HEK293 (cell line): ENCODE data around the gene ST6GAL1.

ENCODE experiments used
- CTCF ChIA-PET: fragments of 350-600 bp; formaldehyde crosslinking; extraction: SDS; loops from one replicate; lab custom pipeline; 2021; ENCODE audit warnings: antibody characterized with exemption; lab: Yijun Ruan, JAX
- POLR2A ChIA-PET: fragments of 300-600 bp; formaldehyde crosslinking; extraction: SDS; loops from one replicate; lab custom pipeline; 2020; ENCODE audit warnings: antibody characterized with exemption, inconsistent platforms; lab: Yijun Ruan, JAX
- H3K27ac ChIP-seq: fragments of 200-500 bp; sonication (Bioruptor generic); 2 replicates; pipeline ENCODE4 v1.5.1; 2014; ENCODE audit warnings: low read depth, low read length, control low read depth, inconsistent platforms; ENCODE audit errors: extremely low read depth
- H3K36me3 ChIP-seq, 2 experiments: fragments of 200-500 bp in 1 of 2; sonication (Bioruptor generic) in 1 of 2; 1 replicate in 1 of 2; 2 replicates in 1 of 2; pipeline ENCODE4 v1.5.1; 2014 to 2017; ENCODE audit warnings: inconsistent platforms in 2 of 2, low read length in 2 of 2; ENCODE audit not compliant: control insufficient read depth in 2 of 2, insufficient read depth in 1 of 2
- H3K4me1 ChIP-seq: fragments of 200-500 bp; sonication (Bioruptor generic); 2 replicates; pipeline ENCODE4 v1.5.1; 2014; ENCODE audit warnings: mild to moderate bottlenecking, low read length, inconsistent platforms; ENCODE audit not compliant: control insufficient read depth, insufficient read depth
- H3K4me3 ChIP-seq: 2 replicates; pipeline ENCODE4 v1.5.1; 2011; ENCODE audit warnings: low read depth, mild to moderate bottlenecking, control low read depth, low read length, moderate library complexity
- H3K9me3 ChIP-seq: fragments of 200-500 bp; sonication (Bioruptor generic); 2 replicates; pipeline ENCODE4 v1.5.1; 2014; ENCODE audit warnings: low read depth, low read length, inconsistent platforms; ENCODE audit not compliant: control insufficient read depth, insufficient read depth
- OVOL3 ChIP-seq: fragments of 450-650 bp; formaldehyde crosslinking; IDR thresholded peaks from 2 replicates; pipeline ENCODE4 v1.5.1; 2016; ENCODE audit warnings: missing biosample characterization, missing genetic modification characterization
- TCF7L2 ChIP-seq: IDR thresholded peaks from 2 replicates; pipeline ENCODE4 v1.6.1; 2011; ENCODE audit warnings: low read depth, mild to moderate bottlenecking, inconsistent platforms, low read length, moderate library complexity, borderline replicate concordance
- ZBTB17 ChIP-seq: fragments of 450-650 bp; formaldehyde crosslinking; IDR thresholded peaks from 2 replicates; pipeline ENCODE4 v1.5.1; 2016; ENCODE audit warnings: missing biosample characterization, missing genetic modification characterization
- ZFP37 ChIP-seq: fragments of 450-650 bp; formaldehyde crosslinking; IDR thresholded peaks from 2 replicates; pipeline ENCODE4 v1.5.1; 2016; ENCODE audit warnings: missing biosample characterization, missing genetic modification characterization
- ZNF121 ChIP-seq: fragments of 450-650 bp; formaldehyde crosslinking; IDR thresholded peaks from 2 replicates; pipeline ENCODE4 v1.5.1; 2016; ENCODE audit warnings: missing biosample characterization, missing genetic modification characterization
- ZNF155 ChIP-seq: fragments of 450-650 bp; formaldehyde crosslinking; IDR thresholded peaks from 2 replicates; pipeline ENCODE4 v1.5.1; 2016; ENCODE audit warnings: missing biosample characterization, missing genetic modification characterization
- ZNF239 ChIP-seq: fragments of 450-650 bp; formaldehyde crosslinking; IDR thresholded peaks from 2 replicates; pipeline ENCODE4 v1.5.1; 2016; ENCODE audit warnings: missing biosample characterization, missing genetic modification characterization
- ZNF354C ChIP-seq: fragments of 450-650 bp; formaldehyde crosslinking; IDR thresholded peaks from 2 replicates; pipeline ENCODE4 v1.5.1; 2016; ENCODE audit warnings: missing biosample characterization, missing genetic modification characterization, low read depth, borderline replicate concordance
- ZNF404 ChIP-seq: fragments of 450-650 bp; formaldehyde crosslinking; IDR thresholded peaks from 2 replicates; pipeline ENCODE4 v1.5.1; 2017; ENCODE audit warnings: missing biosample characterization, missing genetic modification characterization
- ZNF426 ChIP-seq: fragments of 450-650 bp; formaldehyde crosslinking; IDR thresholded peaks from 2 replicates; pipeline ENCODE4 v1.5.1; 2017; ENCODE audit warnings: missing biosample characterization, missing genetic modification characterization, mild to moderate bottlenecking, inconsistent platforms, moderate library complexity
- ZNF555 ChIP-seq: fragments of 450-650 bp; formaldehyde crosslinking; conservative IDR thresholded peaks from 2 replicates; pipeline ENCODE4 v1.5.1; 2017; ENCODE audit warnings: missing biosample characterization, mild to moderate bottlenecking, missing genetic modification characterization, inconsistent platforms
- ZNF558 ChIP-seq: fragments of 450-650 bp; formaldehyde crosslinking; IDR thresholded peaks from 2 replicates; pipeline ENCODE4 v1.5.1; 2016; ENCODE audit warnings: missing biosample characterization, missing genetic modification characterization
- ZNF585B ChIP-seq: fragments of 450-650 bp; formaldehyde crosslinking; IDR thresholded peaks from 2 replicates; pipeline ENCODE4 v1.5.1; 2016; ENCODE audit warnings: missing biosample characterization, missing genetic modification characterization
- ZNF629 ChIP-seq: fragments of 450-650 bp; formaldehyde crosslinking; IDR thresholded peaks from 2 replicates; pipeline ENCODE4 v1.5.1; 2017; ENCODE audit warnings: missing biosample characterization, missing genetic modification characterization
- ZNF664 ChIP-seq: fragments of 450-650 bp; formaldehyde crosslinking; IDR thresholded peaks from 2 replicates; pipeline ENCODE4 v1.5.1; 2016; ENCODE audit warnings: missing biosample characterization, missing genetic modification characterization
- TF ChIP-seq, protein P1 (sequence below): fragments of 450-650 bp; IDR thresholded peaks from 2 replicates; pipeline ENCODE4 v1.5.1; 2018; ENCODE audit warnings: missing biosample characterization, missing genetic modification characterization
- TF ChIP-seq, protein P2 (sequence below): fragments of 450-650 bp; formaldehyde crosslinking; IDR thresholded peaks from 2 replicates; pipeline ENCODE4 v1.5.1; 2016; ENCODE audit warnings: missing biosample characterization, missing genetic modification characterization, low read depth
- TF ChIP-seq, protein P3 (sequence below): fragments of 450-650 bp; formaldehyde crosslinking; IDR thresholded peaks from 2 replicates; pipeline ENCODE4; 2016; ENCODE audit warnings: missing biosample characterization, missing genetic modification characterization
- TF ChIP-seq, protein P4 (sequence below): fragments of 450-650 bp; formaldehyde crosslinking; IDR thresholded peaks from 2 replicates; pipeline ENCODE4 v1.5.1; 2016; ENCODE audit warnings: missing biosample characterization, missing genetic modification characterization, low read depth
- TF ChIP-seq, protein P5 (sequence below): fragments of 450-650 bp; formaldehyde crosslinking; IDR thresholded peaks from 2 replicates; pipeline ENCODE4 v1.5.1; 2016; ENCODE audit warnings: missing biosample characterization, missing genetic modification characterization
- TF ChIP-seq, protein P6 (sequence below): fragments of 450-650 bp; formaldehyde crosslinking; IDR thresholded peaks from 2 replicates; pipeline ENCODE4 v1.5.1; 2016; ENCODE audit warnings: missing biosample characterization, missing genetic modification characterization

ST6GAL1 gene

DNA sequence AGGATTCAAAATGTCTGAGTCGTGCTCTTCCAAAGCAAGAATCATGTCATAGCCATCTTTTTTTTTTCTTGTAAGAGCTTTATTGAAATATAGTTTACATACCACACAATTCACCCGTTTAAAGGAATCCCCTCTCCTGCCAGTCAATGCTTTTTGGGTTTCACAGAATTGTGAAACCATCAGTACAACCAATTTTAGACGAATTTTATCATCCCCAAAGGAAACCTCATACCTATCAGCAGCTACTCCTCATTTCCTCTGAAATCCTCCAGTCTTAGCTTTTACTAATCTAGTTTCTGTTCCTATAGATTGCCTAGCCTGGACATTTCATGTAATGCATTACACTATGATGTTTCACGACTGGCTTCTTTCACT, 48.2 kb upstream of the ST6GAL1 start:
- H3K4me3 ChIP-seq = no peak overlapping the region
- TF ChIP-seq, protein P1, sequence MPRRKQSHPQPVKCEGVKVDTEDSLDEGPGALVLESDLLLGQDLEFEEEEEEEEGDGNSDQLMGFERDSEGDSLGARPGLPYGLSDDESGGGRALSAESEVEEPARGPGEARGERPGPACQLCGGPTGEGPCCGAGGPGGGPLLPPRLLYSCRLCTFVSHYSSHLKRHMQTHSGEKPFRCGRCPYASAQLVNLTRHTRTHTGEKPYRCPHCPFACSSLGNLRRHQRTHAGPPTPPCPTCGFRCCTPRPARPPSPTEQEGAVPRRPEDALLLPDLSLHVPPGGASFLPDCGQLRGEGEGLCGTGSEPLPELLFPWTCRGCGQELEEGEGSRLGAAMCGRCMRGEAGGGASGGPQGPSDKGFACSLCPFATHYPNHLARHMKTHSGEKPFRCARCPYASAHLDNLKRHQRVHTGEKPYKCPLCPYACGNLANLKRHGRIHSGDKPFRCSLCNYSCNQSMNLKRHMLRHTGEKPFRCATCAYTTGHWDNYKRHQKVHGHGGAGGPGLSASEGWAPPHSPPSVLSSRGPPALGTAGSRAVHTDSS = no peak
- TF ChIP-seq, protein P2, sequence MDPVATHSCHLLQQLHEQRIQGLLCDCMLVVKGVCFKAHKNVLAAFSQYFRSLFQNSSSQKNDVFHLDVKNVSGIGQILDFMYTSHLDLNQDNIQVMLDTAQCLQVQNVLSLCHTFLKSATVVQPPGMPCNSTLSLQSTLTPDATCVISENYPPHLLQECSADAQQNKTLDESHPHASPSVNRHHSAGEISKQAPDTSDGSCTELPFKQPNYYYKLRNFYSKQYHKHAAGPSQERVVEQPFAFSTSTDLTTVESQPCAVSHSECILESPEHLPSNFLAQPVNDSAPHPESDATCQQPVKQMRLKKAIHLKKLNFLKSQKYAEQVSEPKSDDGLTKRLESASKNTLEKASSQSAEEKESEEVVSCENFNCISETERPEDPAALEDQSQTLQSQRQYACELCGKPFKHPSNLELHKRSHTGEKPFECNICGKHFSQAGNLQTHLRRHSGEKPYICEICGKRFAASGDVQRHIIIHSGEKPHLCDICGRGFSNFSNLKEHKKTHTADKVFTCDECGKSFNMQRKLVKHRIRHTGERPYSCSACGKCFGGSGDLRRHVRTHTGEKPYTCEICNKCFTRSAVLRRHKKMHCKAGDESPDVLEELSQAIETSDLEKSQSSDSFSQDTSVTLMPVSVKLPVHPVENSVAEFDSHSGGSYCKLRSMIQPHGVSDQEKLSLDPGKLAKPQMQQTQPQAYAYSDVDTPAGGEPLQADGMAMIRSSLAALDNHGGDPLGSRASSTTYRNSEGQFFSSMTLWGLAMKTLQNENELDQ (tag by site-specific recombination) = no peak
- TF ChIP-seq ZNF664 (tag by site-specific recombination) (no peak), ZNF155 (tag by site-specific recombination) (no peak)
- ChIA-PET CTCF (no interaction called here), POLR2A (no interaction called here)
- H3K4me1 ChIP-seq = no peaks in the 10 kb centered on the region
- no peaks in the 10 kb centered on the region for H3K36me3 ChIP-seq
- H3K9me3 ChIP-seq = no peaks in the 10 kb centered on the region
- no peak overlapping the region for H3K27ac ChIP-seq

DNA sequence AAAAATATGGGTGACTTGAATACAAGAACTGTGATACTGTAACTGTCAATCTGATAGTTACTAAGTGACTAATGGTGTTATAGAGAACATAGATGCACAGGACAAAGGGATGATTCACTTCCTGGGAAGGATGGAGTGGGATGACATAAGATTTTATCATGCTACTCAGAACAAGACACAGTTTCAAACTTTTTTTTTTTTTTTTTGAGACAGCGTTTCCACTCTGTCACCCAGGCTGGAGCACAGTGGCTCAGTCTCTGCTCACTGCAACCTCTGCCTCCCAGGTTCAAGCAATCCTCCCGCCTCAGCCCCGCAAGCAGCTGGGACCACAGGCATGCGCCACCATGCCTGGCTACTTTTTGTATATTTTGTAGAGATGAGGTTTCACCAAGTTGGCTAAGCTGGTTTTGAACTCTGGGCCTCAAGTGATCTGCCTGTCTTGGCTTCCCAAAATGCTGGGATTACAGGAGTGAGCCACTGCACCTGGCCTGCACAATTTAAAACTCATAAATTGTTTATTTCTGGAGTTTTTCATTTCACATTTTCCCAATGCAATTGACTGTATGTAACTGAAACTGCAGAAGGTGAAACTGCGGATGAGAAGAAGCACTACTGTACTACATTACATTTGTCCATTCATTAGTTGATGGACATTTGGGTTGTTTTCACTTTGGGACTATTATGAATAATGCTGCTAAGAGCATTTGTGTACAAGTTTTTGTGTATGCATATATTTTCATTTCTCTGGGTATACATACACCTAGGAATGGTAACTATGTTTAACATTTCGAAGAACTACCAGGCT, 47.2 kb upstream of the ST6GAL1 start:
- Histone ChIP-seq H3K27ac (no peak overlapping the region), H3K9me3 (no peaks in the 10 kb centered on the region), H3K36me3 (no peaks in the 10 kb centered on the region), H3K4me1 (no peaks in the 10 kb centered on the region), H3K4me3 (no peak overlapping the region)
- ChIA-PET CTCF (no interaction called here), POLR2A (no interaction called here)
- TF ChIP-seq ZNF239 (tag by site-specific recombination) (no peak), ZNF629 (tag by site-specific recombination) (0 out of 2 replicates have a peak, but pooled peaks have one; percentile 53), OVOL3 (tag by site-specific recombination) (no peak), ZNF558 (tag by site-specific recombination) (no peak)
- TF ChIP-seq, protein P3, sequence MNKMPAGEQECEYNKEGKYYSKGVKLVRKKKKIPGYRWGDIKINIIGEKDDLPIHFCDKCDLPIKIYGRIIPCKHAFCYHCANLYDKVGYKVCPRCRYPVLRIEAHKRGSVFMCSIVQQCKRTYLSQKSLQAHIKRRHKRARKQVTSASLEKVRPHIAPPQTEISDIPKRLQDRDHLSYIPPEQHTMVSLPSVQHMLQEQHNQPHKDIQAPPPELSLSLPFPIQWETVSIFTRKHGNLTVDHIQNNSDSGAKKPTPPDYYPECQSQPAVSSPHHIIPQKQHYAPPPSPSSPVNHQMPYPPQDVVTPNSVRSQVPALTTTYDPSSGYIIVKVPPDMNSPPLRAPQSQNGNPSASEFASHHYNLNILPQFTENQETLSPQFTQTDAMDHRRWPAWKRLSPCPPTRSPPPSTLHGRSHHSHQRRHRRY (tag by site-specific recombination) = no peak

DNA sequence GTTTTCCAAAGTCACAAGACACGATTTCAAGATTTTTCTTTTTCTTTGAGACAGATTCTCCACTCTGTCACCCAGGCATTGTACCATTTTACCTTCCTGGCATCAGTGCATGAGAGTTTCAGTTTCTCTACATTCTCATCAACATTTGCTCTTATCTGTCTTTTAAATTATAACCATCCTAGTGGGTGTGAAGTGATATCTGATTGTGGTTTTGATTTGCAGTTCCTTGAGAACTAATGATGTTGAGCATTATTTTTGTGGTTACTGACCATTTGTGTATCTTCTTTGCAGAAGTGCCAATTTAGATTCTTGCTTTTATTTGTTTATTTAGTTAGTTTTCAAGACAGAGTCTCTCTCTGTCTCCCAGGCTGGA, 46.7 kb upstream of the ST6GAL1 start:
- POLR2A ChIA-PET = no interaction called here
- Histone ChIP-seq H3K4me1 (no peaks in the 10 kb centered on the region), H3K36me3 (no peaks in the 10 kb centered on the region)
- TF ChIP-seq, protein P4, sequence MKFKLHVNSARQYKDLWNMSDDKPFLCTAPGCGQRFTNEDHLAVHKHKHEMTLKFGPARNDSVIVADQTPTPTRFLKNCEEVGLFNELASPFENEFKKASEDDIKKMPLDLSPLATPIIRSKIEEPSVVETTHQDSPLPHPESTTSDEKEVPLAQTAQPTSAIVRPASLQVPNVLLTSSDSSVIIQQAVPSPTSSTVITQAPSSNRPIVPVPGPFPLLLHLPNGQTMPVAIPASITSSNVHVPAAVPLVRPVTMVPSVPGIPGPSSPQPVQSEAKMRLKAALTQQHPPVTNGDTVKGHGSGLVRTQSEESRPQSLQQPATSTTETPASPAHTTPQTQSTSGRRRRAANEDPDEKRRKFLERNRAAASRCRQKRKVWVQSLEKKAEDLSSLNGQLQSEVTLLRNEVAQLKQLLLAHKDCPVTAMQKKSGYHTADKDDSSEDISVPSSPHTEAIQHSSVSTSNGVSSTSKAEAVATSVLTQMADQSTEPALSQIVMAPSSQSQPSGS (tag by site-specific recombination) = no peak
- TF ChIP-seq ZNF555 (tag by site-specific recombination) = no peak
- no peak for TF ChIP-seq ZNF629 (tag by site-specific recombination)
- TF ChIP-seq ZNF585B (tag by site-specific recombination) = no peak
- no peak for TF ChIP-seq ZNF121 (tag by site-specific recombination)
- TF ChIP-seq ZBTB17 (tag by site-specific recombination) = no peak
- TF ChIP-seq, protein P5, sequence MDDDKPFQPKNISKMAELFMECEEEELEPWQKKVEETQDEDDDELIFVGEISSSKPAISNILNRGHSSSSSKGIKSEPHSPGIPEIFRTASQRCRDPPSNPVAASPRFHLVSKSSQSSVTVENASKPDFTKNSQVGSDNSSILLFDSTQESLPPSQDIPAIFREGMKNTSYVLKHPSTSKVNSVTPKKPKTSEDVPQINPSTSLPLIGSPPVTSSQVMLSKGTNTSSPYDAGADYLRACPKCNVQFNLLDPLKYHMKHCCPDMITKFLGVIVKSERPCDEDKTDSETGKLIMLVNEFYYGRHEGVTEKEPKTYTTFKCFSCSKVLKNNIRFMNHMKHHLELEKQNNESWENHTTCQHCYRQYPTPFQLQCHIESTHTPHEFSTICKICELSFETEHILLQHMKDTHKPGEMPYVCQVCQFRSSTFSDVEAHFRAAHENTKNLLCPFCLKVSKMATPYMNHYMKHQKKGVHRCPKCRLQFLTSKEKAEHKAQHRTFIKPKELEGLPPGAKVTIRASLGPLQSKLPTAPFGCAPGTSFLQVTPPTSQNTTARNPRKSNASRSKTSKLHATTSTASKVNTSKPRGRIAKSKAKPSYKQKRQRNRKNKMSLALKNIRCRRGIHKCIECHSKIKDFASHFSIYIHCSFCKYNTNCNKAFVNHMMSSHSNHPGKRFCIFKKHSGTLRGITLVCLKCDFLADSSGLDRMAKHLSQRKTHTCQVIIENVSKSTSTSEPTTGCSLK = no peak
- no peak for TF ChIP-seq ZNF404 (tag by site-specific recombination)
- TF ChIP-seq ZNF354C (tag by site-specific recombination) = no peak
- TF ChIP-seq ZFP37 (tag by site-specific recombination) = no peak
- no peak for TF ChIP-seq ZNF426
- TF ChIP-seq, protein P6, sequence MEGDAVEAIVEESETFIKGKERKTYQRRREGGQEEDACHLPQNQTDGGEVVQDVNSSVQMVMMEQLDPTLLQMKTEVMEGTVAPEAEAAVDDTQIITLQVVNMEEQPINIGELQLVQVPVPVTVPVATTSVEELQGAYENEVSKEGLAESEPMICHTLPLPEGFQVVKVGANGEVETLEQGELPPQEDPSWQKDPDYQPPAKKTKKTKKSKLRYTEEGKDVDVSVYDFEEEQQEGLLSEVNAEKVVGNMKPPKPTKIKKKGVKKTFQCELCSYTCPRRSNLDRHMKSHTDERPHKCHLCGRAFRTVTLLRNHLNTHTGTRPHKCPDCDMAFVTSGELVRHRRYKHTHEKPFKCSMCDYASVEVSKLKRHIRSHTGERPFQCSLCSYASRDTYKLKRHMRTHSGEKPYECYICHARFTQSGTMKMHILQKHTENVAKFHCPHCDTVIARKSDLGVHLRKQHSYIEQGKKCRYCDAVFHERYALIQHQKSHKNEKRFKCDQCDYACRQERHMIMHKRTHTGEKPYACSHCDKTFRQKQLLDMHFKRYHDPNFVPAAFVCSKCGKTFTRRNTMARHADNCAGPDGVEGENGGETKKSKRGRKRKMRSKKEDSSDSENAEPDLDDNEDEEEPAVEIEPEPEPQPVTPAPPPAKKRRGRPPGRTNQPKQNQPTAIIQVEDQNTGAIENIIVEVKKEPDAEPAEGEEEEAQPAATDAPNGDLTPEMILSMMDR (tag by site-specific recombination) = no peak
- TF ChIP-seq TCF7L2 = no peak

More for the DNA sequence above, 46.7 kb upstream of the ST6GAL1 start:
- CTCF ChIA-PET = no interaction called here
- Histone ChIP-seq H3K9me3 (no peaks in the 10 kb centered on the region), H3K4me3 (no peak overlapping the region), H3K27ac (no peak overlapping the region)
